ENCODE measurements around the gene EIF2B5. TPM values are rescaled to one million over a fixed set of nuclear protein-coding genes. Genes with fewer than 3 reads are reported as not detected.
A peak's percentile ranks its signal among the peaks of the same experiment; 100 is the strongest.

The EIF2B5 gene
- total and polyA plus RNA-seq, 9 of the 15 experiments (the other 6 are each of a cell fraction or from before 2014, with no cell fraction given), result 19.1 to 92.4 (median 74.0) TPM

GRCh38 chr3:184110316-184110725 lies 24.8 kb upstream of the EIF2B5 start (continued):
- TF ChIP-seq ZBTB33 (CRISPR knock-in tag; IDR thresholded peaks at IDR 0.05) (no peak), NR2C1 (IDR thresholded peaks at IDR 0.05) (no peak), NR2C1 (tag; IDR thresholded peaks at IDR 0.05) (peak; percentile 28; the same call in 1 of the 2 replicates), ETV1 (tag; conservative IDR thresholded peaks at IDR 0.05; ENCODE audit: low read depth) (peak; percentile 47; the same call in 1 of the 2 replicates), IFI16 (CRISPR knock-in tag; IDR thresholded peaks at IDR 0.05) (no peak), CREM (IDR thresholded peaks at IDR 0.05; ENCODE audit: low read depth) (no peak), FOSL1 (tag; conservative IDR thresholded peaks at IDR 0.05) (peak; percentile 96), DPF2 (IDR thresholded peaks at IDR 0.05) (peak; percentile 94), ETS2 (tag; IDR thresholded peaks at IDR 0.05; ENCODE audit: borderline replicate concordance, poor library complexity, severe bottlenecking) (no peak), ATF3 (IDR thresholded peaks at IDR 0.05) (peak; percentile 89), ATF3 (CRISPR knock-in tag; conservative IDR thresholded peaks at IDR 0.05) (no peak), ZNF311 (CRISPR knock-in tag; IDR thresholded peaks at IDR 0.05) (no peak), MITF (IDR thresholded peaks at IDR 0.05) (0 out of 2 replicates have a peak, but pooled peaks have one; percentile 31), ATF7 (IDR thresholded peaks at IDR 0.05) (peak; percentile 77), TARDBP (IDR thresholded peaks at IDR 0.05) (0 out of 2 replicates have a peak, but pooled peaks have one; percentile 22), ZNF318 (IDR thresholded peaks at IDR 0.05; ENCODE audit: borderline replicate concordance in 1 of 2, low read depth in 1 of 2) (peak in 1 of 2 experiments; percentile 87; a peak in 2 of 4 replicates), MTA1 (IDR thresholded peaks at IDR 0.05; ENCODE audit: borderline replicate concordance) (peak; percentile 60; the same call in 1 of the 2 replicates)
